ENCODE data around the gene GFPT2. TPM values are rescaled to one million over a fixed set of nuclear protein-coding genes. Genes with fewer than 3 reads are reported as not detected.

GFPT2 gene
- total RNA-seq, 1 donor from 2014 or later, result 8.4 TPM

- intact Hi-C loops (cut with micrococcal nuclease), result no loop called here
- Histone ChIP-seq H3K4me3 (no peak overlapping the region), H3K36me3 (peaks cover 29% of the 10 kb centered on the region), H3K9me3 (replicated peaks) (no peaks in the 10 kb centered on the region), H3K27me3 (ENCODE audit: low read depth) (peaks cover 35% of the 10 kb centered on the region), H3K27ac (replicated peaks) (no peak overlapping the region), H3K4me1 (peaks cover 3% of the 10 kb centered on the region)
- DNase-seq, result no peak
- TF ChIP-seq CTCF (IDR thresholded peaks at IDR 0.05; ENCODE audit: borderline replicate concordance), result no peak
Measured at GRCh38 chr5:180338001-180338707, 15.0 kb downstream of the GFPT2 start.

- Histone ChIP-seq H3K36me3 (peaks cover 29% of the 10 kb centered on the region), H3K4me1 (no peaks in the 10 kb centered on the region), H3K4me3 (no peak overlapping the region), H3K27me3 (ENCODE audit: low read depth) (peaks cover 47% of the 10 kb centered on the region), H3K27ac (replicated peaks) (no peak overlapping the region), H3K9me3 (replicated peaks) (no peaks in the 10 kb centered on the region)
- no peak for DNase-seq
- TF ChIP-seq CTCF (IDR thresholded peaks at IDR 0.05; ENCODE audit: borderline replicate concordance), result no peak
- intact Hi-C loops (cut with micrococcal nuclease), result no loop called here
Measured at GRCh38 chr5:180336234-180337020, 16.7 kb downstream of the GFPT2 start.

- H3K27ac ChIP-seq (replicated peaks), result no peak overlapping the region
- no peak overlapping the region for H3K4me3 ChIP-seq
- TF ChIP-seq CTCF (IDR thresholded peaks at IDR 0.05; ENCODE audit: borderline replicate concordance), result no peak
- H3K9me3 ChIP-seq (replicated peaks), result no peaks in the 10 kb centered on the region
- intact Hi-C loops (cut with micrococcal nuclease), result no loop called here
- no peak for DNase-seq
- peaks cover 29% of the 10 kb centered on the region for H3K36me3 ChIP-seq
- peaks cover 49% of the 10 kb centered on the region for H3K27me3 ChIP-seq (ENCODE audit: low read depth)
- no peaks in the 10 kb centered on the region for H3K4me1 ChIP-seq
Measured at GRCh38 chr5:180335614-180336233, 17.4 kb downstream of the GFPT2 start.

GRCh38 chr5:180334751-180335613, 18.2 kb downstream of the GFPT2 start:
- Histone ChIP-seq H3K27ac (replicated peaks) (no peak overlapping the region), H3K36me3 (peaks cover 29% of the 10 kb centered on the region), H3K9me3 (replicated peaks) (no peaks in the 10 kb centered on the region), H3K4me1 (peaks cover 4% of the 10 kb centered on the region), H3K27me3 (ENCODE audit: low read depth) (peaks cover 57% of the 10 kb centered on the region), H3K4me3 (no peak overlapping the region)
- DNase-seq, result no peak
- TF ChIP-seq CTCF (IDR thresholded peaks at IDR 0.05; ENCODE audit: borderline replicate concordance), result no peak
- intact Hi-C loops (cut with micrococcal nuclease), result no loop called here

GRCh38 chr5:180334176-180334575, 19.0 kb downstream of the GFPT2 start:
- H3K36me3 ChIP-seq, result peaks cover 29% of the 10 kb centered on the region
- H3K27ac ChIP-seq (replicated peaks), result peak overlapping the region; percentile 30
- H3K4me3 ChIP-seq, result no peak overlapping the region
- intact Hi-C loops (cut with micrococcal nuclease), result no loop called here
- H3K9me3 ChIP-seq (replicated peaks), result no peaks in the 10 kb centered on the region
- DNase-seq, result no peak
- no peak for TF ChIP-seq CTCF (IDR thresholded peaks at IDR 0.05; ENCODE audit: borderline replicate concordance)
- peaks cover 58% of the 10 kb centered on the region for H3K27me3 ChIP-seq (ENCODE audit: low read depth)
- peaks cover 6% of the 10 kb centered on the region for H3K4me1 ChIP-seq
